ENCODE measurements around the gene ASMTL.
"Not testable (repeated sequence)": the region's sequence is repeated elsewhere in the genome, so short reads cannot be mapped to it uniquely, and the experiment has no call there.

The ASMTL gene

DNA sequence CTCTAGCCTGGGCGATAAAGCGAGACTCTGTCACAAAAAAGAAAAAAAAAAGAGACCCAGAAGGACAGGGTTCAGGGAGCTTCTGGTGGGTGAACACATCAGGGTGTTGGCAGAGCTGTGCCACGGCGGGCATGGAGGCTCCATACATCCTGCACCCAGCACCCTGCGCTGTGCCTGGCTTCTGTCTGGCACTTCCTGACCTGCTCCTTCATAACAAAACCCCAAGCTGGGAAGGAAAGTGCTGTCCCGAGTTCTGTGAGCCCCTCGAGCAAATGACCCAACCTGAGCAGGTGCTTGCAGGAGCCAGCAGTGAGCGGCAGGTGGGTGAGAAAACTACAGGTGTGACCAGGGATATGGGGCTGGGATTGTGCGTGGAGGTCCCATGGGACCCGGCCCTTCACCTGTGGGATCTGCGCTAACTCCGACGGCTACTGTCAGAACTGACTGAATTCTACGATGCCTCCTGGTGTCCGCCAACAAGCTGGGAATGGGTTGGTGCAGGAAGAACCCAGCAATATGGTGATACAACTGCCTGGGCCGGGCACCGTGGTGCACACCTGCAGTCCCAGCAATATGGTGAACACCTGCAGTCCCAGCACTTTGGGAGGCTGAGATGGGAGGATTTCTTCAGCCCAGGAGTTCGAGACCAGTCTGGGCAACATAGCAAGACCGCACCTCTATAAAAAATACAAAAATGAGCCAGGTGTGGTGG lies 18.9 kb downstream of the ASMTL start:
- no peak for DNase-seq

DNA sequence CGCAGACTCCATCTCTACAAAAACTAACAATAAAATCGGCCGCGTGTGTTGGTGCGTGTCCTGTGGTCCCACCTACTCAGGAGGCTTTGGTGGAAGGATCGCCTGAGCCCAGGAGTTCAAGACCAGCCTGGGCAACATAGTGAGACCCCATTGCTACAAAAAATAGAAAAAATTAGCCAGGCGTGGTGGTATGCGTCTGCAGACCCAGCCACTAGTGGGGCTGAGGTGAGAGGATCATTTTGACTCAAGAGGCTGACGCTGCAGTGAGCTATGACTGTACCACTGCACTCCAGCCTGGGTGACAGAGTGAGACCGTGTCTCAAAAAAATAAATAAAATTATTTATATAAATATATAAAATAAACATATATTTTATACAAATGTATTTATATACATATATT lies 22.3 kb downstream of the ASMTL start:
- no peak for DNase-seq

DNA sequence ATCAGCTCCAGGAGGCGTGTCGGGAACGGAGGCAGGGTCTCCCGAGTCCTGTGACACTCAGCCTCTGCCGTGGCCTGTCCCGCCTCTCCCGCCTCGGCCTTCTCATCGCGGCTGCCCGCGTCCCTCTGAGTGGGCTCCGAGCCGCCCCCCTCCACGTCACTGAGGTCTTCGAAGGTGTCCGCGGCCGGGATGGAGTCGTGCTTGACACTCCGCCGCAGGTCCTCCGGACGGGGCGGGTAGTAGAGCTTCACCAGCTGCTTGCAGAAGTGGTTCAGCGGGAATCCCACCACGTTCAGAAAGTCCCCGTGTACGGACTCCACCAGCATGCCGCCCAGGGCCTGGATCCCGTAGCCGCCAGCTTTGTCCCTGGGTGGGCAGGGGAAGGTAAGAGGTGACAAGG lies 25.0 kb downstream of the ASMTL start:
- DNase-seq = no peak

DNA sequence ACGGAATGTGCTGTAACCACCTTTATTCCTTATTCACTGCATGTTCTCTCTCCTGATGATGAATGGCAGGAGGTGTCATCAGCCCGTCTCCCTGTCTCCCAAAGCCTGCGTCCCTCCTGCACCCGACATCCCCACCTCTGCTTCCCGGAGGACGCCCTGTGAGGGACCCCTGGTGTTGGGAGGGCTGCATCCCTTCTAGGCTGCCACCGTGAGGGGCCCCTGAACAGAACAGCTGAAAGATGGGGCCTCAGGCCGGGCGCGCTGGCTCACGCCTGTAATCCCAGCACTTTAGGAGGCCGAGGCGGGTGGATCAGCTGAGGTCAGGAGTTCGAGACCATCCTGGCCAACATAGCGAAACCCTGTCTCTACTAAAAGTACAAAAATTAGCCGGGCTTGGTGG lies 26.4 kb downstream of the ASMTL start:
- not testable (repeated sequence) for DNase-seq

- DNase-seq = no peak
Measured at GRCh38 chrX:1425381-1425780, 27.3 kb downstream of the ASMTL start.

DNA sequence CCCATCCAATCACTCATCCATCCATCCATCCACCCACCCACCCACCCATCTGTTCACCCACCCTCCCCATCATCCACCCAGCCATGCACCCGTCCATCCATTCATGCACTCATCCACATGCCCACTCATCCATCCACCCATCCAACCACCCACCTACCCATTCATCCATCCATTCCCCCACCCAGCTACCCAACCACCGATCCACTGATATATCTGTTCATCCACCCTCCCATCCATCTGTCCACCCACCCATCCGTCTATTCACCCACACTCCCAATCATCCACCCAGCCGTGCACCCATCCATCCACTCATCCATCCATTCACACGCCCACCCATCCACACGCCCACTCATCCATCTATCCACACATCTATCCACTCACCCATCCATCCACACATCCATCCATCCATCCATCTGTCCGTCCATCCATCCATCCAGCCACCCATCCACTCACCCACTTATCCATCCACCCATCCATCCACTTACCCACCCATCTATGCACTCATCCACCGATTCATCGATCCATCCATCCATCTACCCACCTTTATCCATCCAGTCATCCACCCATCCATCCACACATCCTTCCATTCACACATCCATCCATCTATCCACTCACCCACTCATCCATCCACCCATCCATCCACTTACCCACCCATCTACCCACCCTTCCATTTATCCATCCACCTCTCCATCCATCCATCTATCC lies 28.4 kb downstream of the ASMTL start:
- DNase-seq = no peak

- DNase-seq = no peak
Measured at GRCh38 chrX:1423215-1423614, 29.5 kb downstream of the ASMTL start.

DNA sequence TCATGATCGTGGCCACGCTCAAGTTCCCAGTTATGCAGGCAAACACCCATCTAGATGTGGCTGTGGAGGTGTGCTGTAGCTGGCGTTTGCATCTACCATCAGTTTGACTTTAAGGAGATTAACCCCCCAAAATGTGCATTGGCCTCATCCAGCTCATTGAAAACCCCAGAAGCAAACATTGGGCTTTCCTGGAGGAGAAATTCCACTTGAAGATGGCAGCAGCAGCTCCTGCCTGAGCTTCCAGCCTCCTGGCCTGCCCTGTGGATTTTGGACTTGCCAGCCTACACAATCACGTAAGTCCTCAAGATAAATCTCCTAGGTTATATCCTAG lies 30.6 kb downstream of the ASMTL start:
- no peak for DNase-seq

GRCh38 chrX:1421433-1422134 lies 31.1 kb downstream of the ASMTL start:
- no peak for DNase-seq

DNA sequence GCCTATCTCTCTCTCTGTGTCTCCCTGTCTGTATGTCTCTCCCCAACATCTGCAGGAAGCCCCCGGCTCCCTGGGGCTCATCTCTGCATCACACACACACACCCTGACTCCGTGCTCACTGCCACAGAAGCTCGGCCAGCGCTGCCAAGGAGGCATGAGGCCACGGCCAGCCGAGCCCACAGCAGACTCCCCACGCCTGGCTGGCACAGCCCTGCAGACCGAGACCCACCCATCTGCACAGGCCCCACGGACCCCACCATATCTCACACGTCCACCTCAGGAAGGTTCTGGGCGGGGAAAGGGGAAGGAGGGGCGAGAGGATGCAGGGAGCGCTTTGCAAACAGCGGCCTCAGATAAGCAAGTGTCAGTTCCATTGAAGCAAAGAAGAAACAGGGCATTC lies 32.3 kb downstream of the ASMTL start:
- no peak for DNase-seq

GRCh38 chrX:1419545-1420355 lies 33.0 kb downstream of the ASMTL start:
- DNase-seq = no peak

GRCh38 chrX:1418901-1419544 lies 33.7 kb downstream of the ASMTL start:
- no peak for DNase-seq

- no peak for DNase-seq
Measured at GRCh38 chrX:1417921-1418771, 34.6 kb downstream of the ASMTL start.

DNA sequence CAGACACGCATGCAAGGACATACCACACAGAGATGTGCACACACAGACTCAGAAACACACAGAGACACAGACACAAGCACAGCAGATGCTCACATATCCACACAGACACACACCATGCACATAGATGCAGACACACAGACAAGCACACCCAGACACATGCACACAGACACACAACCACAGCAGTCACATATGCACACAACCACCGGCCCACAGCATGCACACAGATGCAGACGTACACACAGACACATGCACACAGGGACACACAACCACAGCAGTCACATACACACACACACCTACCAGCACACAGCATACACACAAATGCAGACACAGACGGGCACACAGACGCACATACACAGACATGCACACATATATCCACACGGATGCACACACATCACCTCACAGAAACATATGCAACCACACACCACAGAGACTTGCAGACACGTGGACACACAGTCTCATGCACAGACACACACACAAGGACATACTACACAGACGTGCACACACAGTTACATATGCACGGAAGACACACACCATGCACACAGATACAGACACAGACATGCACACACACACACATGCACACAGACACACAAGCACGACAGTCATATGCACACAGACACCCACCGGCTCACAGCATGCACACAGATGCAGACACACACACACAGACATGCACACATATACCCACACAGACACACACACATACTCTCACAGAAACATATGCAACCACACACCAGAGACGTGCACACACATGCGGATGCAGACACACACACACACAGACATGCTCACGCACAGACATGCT lies 35.5 kb downstream of the ASMTL start:
- no peak for DNase-seq

GRCh38 chrX:1416327-1416784 lies 36.4 kb downstream of the ASMTL start:
- DNase-seq = no peak

DNA sequence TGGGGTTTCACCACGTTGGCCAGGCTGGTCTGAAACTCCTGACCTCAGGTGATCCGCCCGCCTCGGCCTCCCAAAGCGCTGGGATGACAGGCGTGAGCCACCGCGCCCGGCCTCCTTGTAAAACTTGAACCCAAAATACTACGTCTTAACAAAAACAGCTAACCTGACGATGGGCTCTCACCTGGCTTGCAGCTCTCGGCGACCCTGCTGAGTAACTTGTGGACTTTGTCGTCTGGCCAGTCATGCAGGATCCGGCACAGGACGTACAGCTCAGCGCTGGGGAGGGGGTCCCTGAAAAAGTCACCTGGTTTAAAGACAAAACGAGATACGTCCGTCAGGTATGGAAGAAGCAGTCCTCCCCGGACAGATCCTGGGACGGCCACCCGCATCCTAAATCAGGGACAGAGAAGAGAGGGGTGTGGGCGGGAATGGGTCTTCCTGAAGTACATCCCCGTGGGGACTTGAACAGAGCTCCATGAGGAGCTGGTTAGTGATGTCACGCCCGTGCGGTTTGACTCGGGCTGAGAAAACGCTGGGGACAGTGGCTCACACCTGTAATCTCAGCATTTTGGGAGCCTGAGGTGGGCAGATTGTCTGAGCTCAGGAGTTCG lies 40.1 kb downstream of the ASMTL start:
- DNase-seq = no peak

DNA sequence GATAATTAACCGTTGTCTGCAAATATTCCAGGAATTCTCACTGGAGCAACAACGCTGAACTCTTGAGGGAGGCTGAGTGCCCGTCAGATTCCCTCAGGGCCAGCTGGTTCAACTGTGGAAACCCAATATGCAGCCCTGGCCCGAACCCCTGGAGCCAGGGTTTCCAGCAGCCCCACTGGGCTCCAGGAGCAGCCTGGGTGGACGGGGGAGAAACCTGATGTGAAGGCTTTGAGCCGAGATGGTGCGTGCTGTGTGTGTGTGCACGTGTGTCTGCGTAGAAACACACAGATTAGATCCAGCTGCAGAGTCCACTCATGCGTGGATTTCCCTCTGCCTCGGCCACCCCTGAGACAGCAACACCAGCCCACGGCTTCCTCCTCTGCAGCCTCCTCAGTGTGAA lies 41.4 kb downstream of the ASMTL start:
- DNase-seq = no peak

DNA sequence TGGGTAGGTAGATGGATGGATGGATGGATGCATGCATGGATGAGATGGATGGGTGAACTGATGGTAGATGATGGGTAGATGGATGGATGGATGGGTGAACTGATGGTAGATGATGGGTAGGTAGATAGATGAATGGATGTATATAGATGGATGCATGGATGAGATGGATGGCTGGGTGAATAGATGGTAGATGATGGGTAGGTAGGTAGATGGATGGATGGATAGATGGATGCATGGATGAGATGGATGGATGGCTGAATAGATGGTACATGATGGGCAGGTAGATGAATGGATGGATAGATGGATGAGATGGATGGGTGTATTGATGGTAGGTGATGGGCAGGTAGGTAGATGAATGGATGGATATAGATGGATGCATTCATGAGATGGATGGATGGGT lies 45.7 kb downstream of the ASMTL start:
- no peak for DNase-seq

GRCh38 chrX:1405769-1406168 lies 46.9 kb downstream of the ASMTL start:
- not testable (repeated sequence) for DNase-seq

DNA sequence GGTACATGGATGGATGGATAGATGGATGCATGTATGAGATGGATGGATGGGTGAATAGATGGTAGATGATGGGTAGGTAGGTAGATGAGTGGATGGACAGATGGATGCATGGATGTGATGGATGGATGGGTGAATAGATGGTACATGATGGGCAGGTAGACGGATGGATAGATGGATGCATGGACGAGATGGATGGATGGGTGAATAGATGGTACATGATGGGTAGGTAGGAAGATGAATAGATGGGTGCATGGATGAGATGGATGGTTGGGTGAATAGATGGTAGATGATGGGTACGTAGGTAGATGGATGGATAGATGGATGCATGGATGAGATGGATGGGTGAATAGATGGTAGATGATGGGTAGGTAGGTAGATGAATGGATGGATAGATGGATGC lies 48.8 kb downstream of the ASMTL start:
- DNase-seq = not testable (repeated sequence)

Data from C1 segment of cervical spinal cord (tissue), 14 donors.